Medulla oblongata (tissue), 1 donor: ENCODE results near the gene SPRR1A.
"Not testable (repeated sequence)": the region's sequence is repeated elsewhere in the genome, so short reads cannot be mapped to it uniquely, and the experiment has no call there.

Source experiments
- DNase-seq: peaks from one replicate; pipeline ENCODE4 v3.0.0-alpha.2; 2015; ENCODE audit errors: extremely low spot score

Gene SPRR1A

GRCh38 chr1:152972196-152972886 lies 11.5 kb upstream of the SPRR1A start:
- no peak for DNase-seq

- no peak for DNase-seq
These were observed 7.2 kb upstream of the SPRR1A start for GRCh38 chr1:152976688-152977087.

GRCh38 chr1:152977614-152978013 lies 6.3 kb upstream of the SPRR1A start:
- no peak for DNase-seq

GRCh38 chr1:152980676-152981075 lies 3.2 kb upstream of the SPRR1A start:
- DNase-seq = no peak

GRCh38 chr1:152981146-152981871 lies 2.6 kb upstream of the SPRR1A start:
- no peak for DNase-seq

- DNase-seq = no peak
These were observed 1.8 kb upstream of the SPRR1A start for GRCh38 chr1:152982076-152982475.

GRCh38 chr1:152983234-152983633 lies 647 bp upstream of the SPRR1A start:
- DNase-seq = no peak

DNA sequence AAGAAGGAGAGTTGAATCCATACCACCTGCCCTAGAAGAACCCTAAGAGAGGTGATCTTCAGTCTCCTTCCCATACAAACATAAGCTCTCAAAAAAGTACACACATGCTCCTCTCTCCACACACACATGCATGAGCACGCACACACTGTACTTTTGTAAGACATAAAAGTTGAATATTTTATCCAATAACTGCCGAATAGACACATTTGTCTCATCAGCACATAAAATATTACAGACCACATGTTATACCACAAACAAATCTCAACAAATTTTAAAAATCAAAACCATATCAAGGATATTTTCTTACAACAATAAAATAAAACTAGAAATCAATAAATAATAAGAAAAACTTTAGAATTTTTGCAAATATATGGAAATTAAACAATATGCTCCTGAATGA lies 2.7 kb downstream of the SPRR1A start:
- DNase-seq = no peak

GRCh38 chr1:152993186-152993585 lies 9.3 kb downstream of the SPRR1A start:
- no peak for DNase-seq

DNA sequence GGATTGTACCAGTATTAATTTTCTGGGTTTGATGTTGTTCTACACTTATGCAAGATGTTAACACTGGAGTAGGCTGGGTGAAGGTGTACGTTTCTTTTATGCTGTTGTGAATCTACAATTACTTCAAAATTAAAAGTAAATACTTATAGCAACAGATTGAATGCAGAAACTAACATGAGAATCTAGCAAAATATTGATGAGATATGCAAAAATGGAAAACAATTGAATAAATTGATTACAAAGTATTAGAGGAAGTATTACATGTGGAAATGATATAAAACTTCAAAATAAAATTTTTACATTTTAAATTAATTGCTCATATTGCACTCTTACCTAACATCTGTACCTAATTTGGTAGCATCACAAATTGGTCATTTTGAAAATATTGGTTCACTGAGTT lies 12.0 kb downstream of the SPRR1A start:
- no peak for DNase-seq

DNA sequence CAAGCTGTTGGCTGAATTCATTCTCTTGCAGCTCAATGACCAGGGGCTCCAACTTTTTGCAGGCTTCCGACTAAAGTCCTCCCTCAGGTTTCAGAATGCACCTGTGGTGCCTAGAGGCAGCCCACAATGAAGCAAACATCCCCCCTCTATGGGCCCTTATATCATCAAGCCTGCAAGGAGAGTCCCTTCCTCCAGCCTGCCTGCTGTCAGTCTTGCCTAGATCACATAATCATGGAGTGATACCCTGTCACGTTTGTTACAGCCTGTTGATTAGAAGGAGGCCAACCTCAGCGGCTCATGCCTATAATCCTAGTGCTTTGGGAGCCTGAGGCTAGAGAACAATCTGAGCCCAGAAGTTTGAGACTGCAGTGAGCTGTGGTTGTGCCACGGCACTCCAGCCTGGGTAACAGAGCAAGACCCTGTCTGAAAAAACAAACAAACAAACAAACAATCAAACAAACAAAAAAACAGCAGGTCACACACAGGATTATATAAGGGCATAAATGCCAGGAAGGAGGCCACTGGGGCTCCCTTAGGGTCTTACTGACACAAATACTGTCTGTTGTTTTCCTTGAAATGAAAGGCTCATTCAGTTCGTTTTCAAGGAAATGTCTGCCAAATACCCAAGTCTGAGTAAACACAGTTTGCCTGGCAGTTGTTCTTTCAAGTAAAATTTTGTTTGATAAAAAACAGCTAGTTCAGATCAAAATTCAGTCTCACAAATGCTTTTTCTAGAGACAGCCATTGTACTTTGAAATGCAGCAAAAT lies 12.9 kb downstream of the SPRR1A start:
- DNase-seq = peak; percentile 65

DNA sequence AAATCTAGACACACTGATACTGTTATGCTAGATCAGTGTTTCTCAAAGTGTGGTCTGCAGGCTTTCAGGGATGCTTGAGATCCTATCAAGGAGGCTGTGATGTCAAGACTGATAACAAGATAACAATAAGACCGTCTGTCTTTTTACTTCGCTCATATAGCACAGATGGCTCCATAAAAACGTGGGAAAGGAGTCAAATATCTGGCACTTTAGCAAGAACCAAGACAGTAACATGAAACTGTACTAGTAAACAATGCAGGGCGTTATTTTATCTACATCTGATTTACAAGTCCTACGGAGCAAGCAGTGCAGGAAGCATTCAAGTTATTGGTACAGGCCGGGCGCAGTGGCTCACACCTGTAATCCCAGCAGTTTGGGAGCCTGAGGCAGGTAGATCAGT lies 14.0 kb downstream of the SPRR1A start:
- no peak for DNase-seq

- no peak for DNase-seq
These were observed 14.6 kb downstream of the SPRR1A start for GRCh38 chr1:152998476-152998875.

DNA sequence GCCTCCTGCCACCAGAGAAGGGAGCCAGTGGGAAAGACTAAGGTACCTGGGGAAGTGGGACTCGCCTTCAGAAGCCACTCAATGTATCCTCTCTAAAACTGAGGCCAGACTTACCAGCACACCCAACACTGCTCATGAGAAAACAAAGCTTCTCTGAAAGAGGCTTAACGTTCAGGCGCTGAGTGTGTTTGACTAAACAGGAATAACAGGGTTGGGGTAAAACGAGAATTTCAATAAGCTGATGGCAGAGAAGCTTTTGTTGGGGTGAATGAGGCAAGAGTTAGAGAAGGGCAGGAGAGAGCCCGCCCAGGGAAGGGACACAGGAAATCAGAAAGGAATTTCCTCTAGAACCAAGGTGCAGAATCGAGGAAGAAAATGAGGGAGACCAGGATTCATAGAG lies 15.9 kb downstream of the SPRR1A start:
- DNase-seq = no peak

DNA sequence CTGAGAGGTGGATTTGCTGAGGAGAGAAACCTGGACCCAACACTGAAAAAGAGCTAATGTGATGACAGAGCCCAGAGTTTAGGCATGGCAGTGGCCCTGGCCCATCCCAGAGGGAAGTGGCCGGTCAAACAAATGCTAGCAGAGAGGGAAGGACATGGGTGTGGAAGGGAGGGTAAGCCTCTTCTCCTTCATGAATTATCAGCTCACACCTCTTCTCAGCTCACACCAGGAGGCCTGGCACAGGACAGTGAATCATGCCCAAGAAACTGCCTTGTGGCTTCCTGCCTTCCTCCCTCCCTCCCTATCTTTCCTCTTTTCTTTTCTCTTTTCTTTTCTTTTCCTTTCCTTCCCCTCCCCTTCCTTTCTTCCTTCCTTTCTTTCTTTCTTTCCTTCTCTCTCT lies 16.4 kb downstream of the SPRR1A start:
- DNase-seq = no peak

- DNase-seq = no peak
These were observed 17.5 kb downstream of the SPRR1A start, which contains the start of gene SPRR3 for GRCh38 chr1:153001382-153001781. SPRR3 (plus strand) TSS chr1:153001749; CDS start chr1:153003021, 1,272 bp downstream.

GRCh38 chr1:153011235-153011758 lies 27.4 kb downstream of the SPRR1A start:
- not testable (repeated sequence) for DNase-seq

DNA sequence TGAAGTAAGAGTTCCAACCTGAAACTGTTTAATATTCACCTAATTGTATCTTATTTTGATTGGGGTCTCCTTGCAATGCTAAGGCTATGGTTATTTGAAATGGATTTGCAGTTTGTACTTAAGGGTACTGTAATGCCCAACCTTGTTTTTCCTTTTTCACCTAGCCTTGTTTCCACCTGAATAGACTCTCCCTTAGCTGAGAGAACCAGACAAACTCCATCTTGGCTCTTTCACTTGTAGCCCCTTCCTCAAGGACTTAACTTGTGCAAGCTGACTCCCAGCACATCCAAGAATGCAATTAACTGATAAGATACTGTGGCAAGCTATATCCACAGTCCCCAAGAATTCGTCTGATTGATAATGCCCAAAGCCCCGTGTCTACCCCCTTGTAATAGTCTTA lies 37.9 kb downstream of the SPRR1A start:
- not testable (repeated sequence) for DNase-seq

GRCh38 chr1:153022340-153022739 lies 38.5 kb downstream of the SPRR1A start:
- DNase-seq = not testable (repeated sequence)

GRCh38 chr1:153023109-153023508 lies 39.2 kb downstream of the SPRR1A start:
- DNase-seq = no peak

GRCh38 chr1:153024413-153024812 lies 40.5 kb downstream of the SPRR1A start:
- DNase-seq = no peak

DNA sequence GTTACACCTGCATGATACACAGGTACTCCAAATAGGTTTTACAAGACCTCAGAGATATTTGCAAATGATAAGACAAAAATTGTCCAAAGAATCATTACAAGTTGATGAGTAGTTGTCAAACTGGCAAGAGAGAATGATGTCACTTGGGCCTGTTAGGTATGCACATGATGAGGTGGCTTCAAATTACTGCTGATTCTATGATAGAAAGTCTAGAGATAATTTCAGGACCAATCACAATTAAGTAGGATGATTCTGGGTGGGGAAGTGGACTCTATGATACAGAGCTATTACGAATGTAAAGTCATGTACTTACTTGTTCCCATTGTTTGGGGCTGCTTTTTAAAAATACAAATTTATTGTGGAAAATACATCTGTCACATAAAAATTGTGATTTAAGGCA lies 41.9 kb downstream of the SPRR1A start:
- no peak for DNase-seq
